ENCODE data around the gene YDJC. TPM values are rescaled to one million over a fixed set of nuclear protein-coding genes. Genes with fewer than 3 reads are reported as not detected.

Gene YDJC
- total and polyA plus RNA-seq, 9 of the 15 experiments (the other 6 are each of a cell fraction or from before 2014, with no cell fraction given), result 13.5 to 871 (median 164) TPM

GRCh38 chr22:21642584-21643448 is 13.0 kb upstream of the YDJC start (continued):
- TF ChIP-seq, protein P1, sequence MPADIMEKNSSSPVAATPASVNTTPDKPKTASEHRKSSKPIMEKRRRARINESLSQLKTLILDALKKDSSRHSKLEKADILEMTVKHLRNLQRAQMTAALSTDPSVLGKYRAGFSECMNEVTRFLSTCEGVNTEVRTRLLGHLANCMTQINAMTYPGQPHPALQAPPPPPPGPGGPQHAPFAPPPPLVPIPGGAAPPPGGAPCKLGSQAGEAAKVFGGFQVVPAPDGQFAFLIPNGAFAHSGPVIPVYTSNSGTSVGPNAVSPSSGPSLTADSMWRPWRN (IDR thresholded peaks at IDR 0.05; ENCODE audit: low read depth), result no peak
- TF ChIP-seq PHTF2 (CRISPR knock-in tag; IDR thresholded peaks at IDR 0.05) (no peak), ZNF174 (CRISPR knock-in tag; IDR thresholded peaks at IDR 0.05) (no peak), NR2F6 (CRISPR knock-in tag; IDR thresholded peaks at IDR 0.05) (no peak), L3MBTL2 (IDR thresholded peaks at IDR 0.05) (no peak), ZNF143 (CRISPR knock-in tag; IDR thresholded peaks at IDR 0.05) (no peak), SMAD4 (CRISPR knock-in tag; conservative IDR thresholded peaks at IDR 0.05) (no peak), ARID2 (IDR thresholded peaks at IDR 0.05) (no peak), GABPA (tag; conservative IDR thresholded peaks at IDR 0.05; ENCODE audit: low read depth) (no peak), PURB (CRISPR knock-in tag; IDR thresholded peaks at IDR 0.05; ENCODE audit: low read depth) (no peak), TAF15 (IDR thresholded peaks at IDR 0.05; ENCODE audit: low read depth, low read length) (no peak), CLOCK (CRISPR knock-in tag; IDR thresholded peaks at IDR 0.05; ENCODE audit: borderline replicate concordance) (no peak), MAFK (IDR thresholded peaks at IDR 0.05; ENCODE audit: low read length) (no peak; the same call in none of the 2 replicates), MXI1 (IDR thresholded peaks at IDR 0.05; ENCODE audit: low read depth, low read length) (peak; percentile 30; the same call in 1 of the 2 replicates), SMAD1 (IDR thresholded peaks at IDR 0.05; ENCODE audit: low read depth, low read length, partially characterized antibody) (peak; percentile 86), RBM34 (IDR thresholded peaks at IDR 0.05; ENCODE audit: borderline replicate concordance, insufficient read depth, low read length) (no peak)
- TF ChIP-seq, protein P2, sequence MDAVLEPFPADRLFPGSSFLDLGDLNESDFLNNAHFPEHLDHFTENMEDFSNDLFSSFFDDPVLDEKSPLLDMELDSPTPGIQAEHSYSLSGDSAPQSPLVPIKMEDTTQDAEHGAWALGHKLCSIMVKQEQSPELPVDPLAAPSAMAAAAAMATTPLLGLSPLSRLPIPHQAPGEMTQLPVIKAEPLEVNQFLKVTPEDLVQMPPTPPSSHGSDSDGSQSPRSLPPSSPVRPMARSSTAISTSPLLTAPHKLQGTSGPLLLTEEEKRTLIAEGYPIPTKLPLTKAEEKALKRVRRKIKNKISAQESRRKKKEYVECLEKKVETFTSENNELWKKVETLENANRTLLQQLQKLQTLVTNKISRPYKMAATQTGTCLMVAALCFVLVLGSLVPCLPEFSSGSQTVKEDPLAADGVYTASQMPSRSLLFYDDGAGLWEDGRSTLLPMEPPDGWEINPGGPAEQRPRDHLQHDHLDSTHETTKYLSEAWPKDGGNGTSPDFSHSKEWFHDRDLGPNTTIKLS (IDR thresholded peaks at IDR 0.05; ENCODE audit: borderline replicate concordance, low read depth), result no peak

All from K562 (cell line).